WTC11 (cell line): ENCODE data around the gene SNX24. TPM values are rescaled to one million over a fixed set of nuclear protein-coding genes. Genes with fewer than 3 reads are reported as not detected.

Experiments used
- ATAC-seq: fragments of 200-7000 bp; cut with Tn5 transposase; 2 replicates; pipeline ENCODE4 v1.10.0; 2021; ENCODE audit warnings: mild to moderate bottlenecking, moderate library complexity
- CTCF ChIA-PET: fragments of 300-600 bp; sonication (Branson Sonifier 250); formaldehyde crosslinking; loops from one replicate; lab custom pipeline; 2021; ENCODE audit warnings: antibody characterized with exemption; lab: Charles Lee
- POLR2A ChIA-PET: fragments of 350-600 bp; sonication (Branson Sonifier 250); formaldehyde crosslinking; loops from one replicate; lab custom pipeline; 2021; ENCODE audit warnings: antibody characterized with exemption; lab: Charles Lee
- DNase-seq: peaks from one replicate; pipeline ENCODE4 v3.0.0; 2021; ENCODE audit warnings: low spot score
- H3K27ac Mint-ChIP-seq: 2 replicates; pipeline ENCODE4 v1.8.0; 2021; ENCODE audit warnings: mixed read lengths
- H3K27me3 Mint-ChIP-seq: 2 replicates; pipeline ENCODE4 v1.8.0; 2021; ENCODE audit warnings: low read depth, mild to moderate bottlenecking, moderate library complexity, mixed read lengths
- H3K36me3 Mint-ChIP-seq: 2 replicates; pipeline ENCODE4 v1.8.0; 2021; ENCODE audit warnings: mixed read lengths
- H3K4me1 Mint-ChIP-seq: 2 replicates; pipeline ENCODE4 v1.8.0; 2022; ENCODE audit warnings: mixed read lengths
- H3K4me3 Mint-ChIP-seq: 2 replicates; pipeline ENCODE4 v1.8.0; 2021; ENCODE audit warnings: mild to moderate bottlenecking, moderate library complexity, mixed read lengths
- H3K9me3 Mint-ChIP-seq: 2 replicates; pipeline ENCODE4 v1.8.0; 2021; ENCODE audit warnings: mixed read lengths
- AR ChIP-seq: fragments of 250-450 bp; sonication (Bioruptor Pico); IDR thresholded peaks from 2 replicates; pipeline ENCODE4 v1.9.0; 2021; ENCODE audit warnings: mild to moderate bottlenecking
- ELF4 ChIP-seq: sonication (generic); formaldehyde crosslinking; IDR thresholded peaks from 2 replicates; pipeline ENCODE4 v1.8.1; 2022; ENCODE audit warnings: low read depth, mild to moderate bottlenecking, moderate library complexity, missing genetic modification reagents
- ETV6 ChIP-seq: sonication (generic); formaldehyde crosslinking; IDR thresholded peaks from 2 replicates; pipeline ENCODE4 v1.8.1; 2022; ENCODE audit warnings: mild to moderate bottlenecking, missing genetic modification reagents
- GABPB1 ChIP-seq: sonication (generic); formaldehyde crosslinking; IDR thresholded peaks from 2 replicates; pipeline ENCODE4 v1.8.1; 2023; ENCODE audit warnings: mild to moderate bottlenecking, missing genetic modification reagents
- GRHL2 ChIP-seq: fragments of 250-450 bp; sonication (Bioruptor Pico); IDR thresholded peaks from 2 replicates; pipeline ENCODE4 v1.8.0; 2022; ENCODE audit warnings: mild to moderate bottlenecking, moderate library complexity; ENCODE audit not compliant: insufficient replicate concordance, severe bottlenecking
- HMGXB4 ChIP-seq: sonication (generic); formaldehyde crosslinking; IDR thresholded peaks from 2 replicates; pipeline ENCODE4 v1.8.1; 2023; ENCODE audit warnings: mild to moderate bottlenecking, moderate library complexity, missing genetic modification reagents
- IRF2 ChIP-seq: sonication (generic); formaldehyde crosslinking; IDR thresholded peaks from 2 replicates; pipeline ENCODE4 v1.8.0; 2022; ENCODE audit warnings: low read depth, missing genetic modification reagents, borderline replicate concordance
- JAZF1 ChIP-seq: fragments of 250-450 bp; sonication (Bioruptor Pico); IDR thresholded peaks from 2 replicates; pipeline ENCODE4 v1.9.0; 2021; ENCODE audit warnings: moderate library complexity, mild to moderate bottlenecking, inconsistent platforms
- MAX ChIP-seq: sonication (generic); formaldehyde crosslinking; IDR thresholded peaks from 2 replicates; pipeline ENCODE4 v1.8.0; 2022; ENCODE audit warnings: mild to moderate bottlenecking, missing genetic modification reagents
- MYBL2 ChIP-seq: sonication (generic); formaldehyde crosslinking; IDR thresholded peaks from 2 replicates; pipeline ENCODE4 v1.8.1; 2023; ENCODE audit warnings: mild to moderate bottlenecking, moderate library complexity, missing genetic modification reagents
- NFE2L1 ChIP-seq: sonication (generic); formaldehyde crosslinking; IDR thresholded peaks from 2 replicates; pipeline ENCODE4 v1.8.1; 2023; ENCODE audit warnings: missing genetic modification reagents
- SOX15 ChIP-seq: fragments of 250-450 bp; sonication (Bioruptor Pico); IDR thresholded peaks from 2 replicates; pipeline ENCODE4 v1.9.0; 2021; ENCODE audit warnings: mild to moderate bottlenecking
- total RNA-seq: library from RNA; stranded (reverse); gene quantifications from 3 replicates; pipeline ENCODE4 v1.2.3, GENCODE V29; 2021
- TF ChIP-seq, protein P1 (sequence below): sonication (generic); formaldehyde crosslinking; IDR thresholded peaks from 2 replicates; pipeline ENCODE4 v1.8.0; 2022; ENCODE audit warnings: mild to moderate bottlenecking, missing genetic modification reagents
- TF ChIP-seq, protein P2 (sequence below): sonication (generic); formaldehyde crosslinking; conservative IDR thresholded peaks from 2 replicates; pipeline ENCODE4 v1.8.1; 2023; ENCODE audit warnings: mild to moderate bottlenecking, low read depth, missing genetic modification reagents, moderate library complexity

Gene SNX24
- total RNA-seq, 1 experiment from 2014 or later = 15.5 TPM

DNA sequence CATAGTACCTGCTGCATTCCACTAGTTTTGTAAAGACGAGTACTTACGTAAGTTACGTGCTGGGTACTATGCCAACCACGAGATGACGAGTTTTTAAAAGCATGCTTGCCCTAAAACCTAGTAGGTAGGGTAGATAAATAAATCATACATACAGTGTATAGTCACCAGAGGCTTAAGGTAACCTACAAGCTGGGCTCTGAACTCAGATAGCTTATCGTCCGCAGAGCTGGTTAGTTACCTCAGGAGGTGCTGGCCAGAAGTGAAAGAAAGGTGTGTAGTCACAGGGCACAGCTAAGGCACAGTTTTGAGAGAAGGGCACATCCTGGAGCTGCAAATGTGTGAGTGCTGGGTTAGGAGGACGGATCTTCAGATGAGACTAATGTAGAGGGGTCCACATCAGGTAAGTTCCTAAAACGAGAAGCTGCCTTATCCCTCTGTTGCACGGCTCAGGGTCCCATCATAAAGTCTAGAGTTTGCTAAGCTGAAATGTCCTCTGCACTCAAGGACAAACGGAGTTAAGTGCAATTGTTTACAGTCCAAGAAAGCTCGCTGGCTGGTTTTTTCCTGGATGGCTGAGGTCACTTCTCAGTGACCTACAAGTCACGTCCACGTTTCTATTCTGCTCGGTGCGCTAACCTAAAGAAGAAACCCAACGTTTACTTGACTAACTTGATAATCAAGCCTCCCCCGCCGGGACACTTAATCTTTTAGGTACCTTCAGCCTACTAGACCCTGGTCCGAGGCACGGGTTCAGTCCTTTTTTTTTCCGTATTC, 1.1 kb upstream of the SNX24 start:
- peaks cover 32% of the 10 kb centered on the region for H3K4me1 Mint-ChIP-seq
- H3K36me3 Mint-ChIP-seq = no peaks in the 10 kb centered on the region; the same call in 1 of the 2 replicates
- no peak for ATAC-seq
- 0 out of 2 replicates have a peak, but pooled peaks cover 3% of the 10 kb centered on the region for H3K9me3 Mint-ChIP-seq
- ChIA-PET CTCF (interaction anchor here (1.6 to 1.7 kb wide), 2 partner anchors 140 to 328 kb away, joined by 4 to 6 read pairs; no protein-coding TSS in a partner anchor), POLR2A (interaction anchor here (0.5 to 2.0 kb wide), 3 partner anchors 13 to 1760 kb away, joined by 3 to 7 read pairs (median 5); partner anchors contain the start of gene SNX2)
- H3K4me3 Mint-ChIP-seq = peak overlapping the region; percentile 85
- no peak for TF ChIP-seq ETV6
- no peak for TF ChIP-seq GABPB1 (CRISPR knock-in tag)
- TF ChIP-seq MYBL2 (CRISPR knock-in tag) = no peak
- TF ChIP-seq JAZF1 (CRISPR knock-in tag) = no peak
- TF ChIP-seq, protein P1, sequence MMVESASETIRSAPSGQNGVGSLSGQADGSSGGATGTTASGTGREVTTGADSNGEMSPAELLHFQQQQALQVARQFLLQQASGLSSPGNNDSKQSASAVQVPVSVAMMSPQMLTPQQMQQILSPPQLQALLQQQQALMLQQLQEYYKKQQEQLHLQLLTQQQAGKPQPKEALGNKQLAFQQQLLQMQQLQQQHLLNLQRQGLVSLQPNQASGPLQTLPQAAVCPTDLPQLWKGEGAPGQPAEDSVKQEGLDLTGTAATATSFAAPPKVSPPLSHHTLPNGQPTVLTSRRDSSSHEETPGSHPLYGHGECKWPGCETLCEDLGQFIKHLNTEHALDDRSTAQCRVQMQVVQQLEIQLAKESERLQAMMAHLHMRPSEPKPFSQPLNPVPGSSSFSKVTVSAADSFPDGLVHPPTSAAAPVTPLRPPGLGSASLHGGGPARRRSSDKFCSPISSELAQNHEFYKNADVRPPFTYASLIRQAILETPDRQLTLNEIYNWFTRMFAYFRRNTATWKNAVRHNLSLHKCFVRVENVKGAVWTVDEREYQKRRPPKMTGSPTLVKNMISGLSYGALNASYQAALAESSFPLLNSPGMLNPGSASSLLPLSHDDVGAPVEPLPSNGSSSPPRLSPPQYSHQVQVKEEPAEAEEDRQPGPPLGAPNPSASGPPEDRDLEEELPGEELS = no peak
- no peak for TF ChIP-seq GRHL2 (CRISPR knock-in tag)
- no peak for TF ChIP-seq ELF4 (CRISPR knock-in tag)
- TF ChIP-seq IRF2 (CRISPR knock-in tag) = no peak
- no peak for DNase-seq
- H3K27me3 Mint-ChIP-seq = peaks cover 18% of the 10 kb centered on the region
- H3K27ac Mint-ChIP-seq = peak overlapping the region; percentile 96; the same call in 1 of the 2 replicates

DNA sequence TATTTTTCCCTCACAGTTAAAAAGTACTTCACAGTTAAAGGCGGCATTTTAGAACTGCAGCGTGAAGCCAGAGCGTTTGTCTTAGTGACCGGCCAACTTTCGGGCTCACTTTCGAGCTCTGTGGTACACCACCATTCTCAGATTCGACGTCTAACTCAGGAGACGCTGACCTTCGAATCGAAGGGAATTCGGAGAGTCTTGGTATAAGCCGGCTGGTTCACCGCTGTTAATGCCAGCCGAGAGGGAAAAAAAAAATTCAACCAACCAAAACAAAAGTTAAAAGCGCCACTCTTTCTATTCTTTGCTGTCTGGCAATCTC, 544 bp upstream of the SNX24 start:
- Mint-ChIP-seq H3K4me3 (peak overlapping the region; percentile 85), H3K4me1 (peaks cover 36% of the 10 kb centered on the region), H3K36me3 (no peaks in the 10 kb centered on the region; the same call in 1 of the 2 replicates), H3K9me3 (peaks cover 6% of the 10 kb centered on the region; the same call in 1 of the 2 replicates), H3K27ac (peak overlapping the region; percentile 96), H3K27me3 (peaks cover 18% of the 10 kb centered on the region)
- TF ChIP-seq MAX (CRISPR knock-in tag) (no peak), AR (no peak), JAZF1 (CRISPR knock-in tag) (no peak)
- TF ChIP-seq, protein P2, sequence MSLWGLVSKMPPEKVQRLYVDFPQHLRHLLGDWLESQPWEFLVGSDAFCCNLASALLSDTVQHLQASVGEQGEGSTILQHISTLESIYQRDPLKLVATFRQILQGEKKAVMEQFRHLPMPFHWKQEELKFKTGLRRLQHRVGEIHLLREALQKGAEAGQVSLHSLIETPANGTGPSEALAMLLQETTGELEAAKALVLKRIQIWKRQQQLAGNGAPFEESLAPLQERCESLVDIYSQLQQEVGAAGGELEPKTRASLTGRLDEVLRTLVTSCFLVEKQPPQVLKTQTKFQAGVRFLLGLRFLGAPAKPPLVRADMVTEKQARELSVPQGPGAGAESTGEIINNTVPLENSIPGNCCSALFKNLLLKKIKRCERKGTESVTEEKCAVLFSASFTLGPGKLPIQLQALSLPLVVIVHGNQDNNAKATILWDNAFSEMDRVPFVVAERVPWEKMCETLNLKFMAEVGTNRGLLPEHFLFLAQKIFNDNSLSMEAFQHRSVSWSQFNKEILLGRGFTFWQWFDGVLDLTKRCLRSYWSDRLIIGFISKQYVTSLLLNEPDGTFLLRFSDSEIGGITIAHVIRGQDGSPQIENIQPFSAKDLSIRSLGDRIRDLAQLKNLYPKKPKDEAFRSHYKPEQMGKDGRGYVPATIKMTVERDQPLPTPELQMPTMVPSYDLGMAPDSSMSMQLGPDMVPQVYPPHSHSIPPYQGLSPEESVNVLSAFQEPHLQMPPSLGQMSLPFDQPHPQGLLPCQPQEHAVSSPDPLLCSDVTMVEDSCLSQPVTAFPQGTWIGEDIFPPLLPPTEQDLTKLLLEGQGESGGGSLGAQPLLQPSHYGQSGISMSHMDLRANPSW (CRISPR knock-in tag) = no peak
- ChIA-PET CTCF (interaction anchor here (1.6 to 1.7 kb wide), 2 partner anchors 141 to 329 kb away, joined by 4 to 6 read pairs; no protein-coding TSS in a partner anchor), POLR2A (interaction anchor here (0.5 to 2.0 kb wide), 3 partner anchors 14 to 1759 kb away, joined by 3 to 7 read pairs (median 5); partner anchors contain the start of gene SNX2)
- no peak for DNase-seq
- peak; percentile 5 for ATAC-seq

GRCh38 chr5:122846051-122846550, 688 bp downstream of the SNX24 start:
- TF ChIP-seq MYBL2 (CRISPR knock-in tag) = no peak
- TF ChIP-seq SOX15 (CRISPR knock-in tag) = no peak
- TF ChIP-seq HMGXB4 (CRISPR knock-in tag) = no peak
- no peak for TF ChIP-seq NFE2L1 (CRISPR knock-in tag)
- H3K27ac Mint-ChIP-seq = peak overlapping the region; percentile 39; the same call in 1 of the 2 replicates
- peaks cover 4% of the 10 kb centered on the region; the same call in 1 of the 2 replicates for H3K9me3 Mint-ChIP-seq
- no peaks in the 10 kb centered on the region for H3K36me3 Mint-ChIP-seq
- POLR2A ChIA-PET = interaction anchor here (2.0 kb wide), 1 partner anchor 71 kb away, joined by 7 read pairs; the partner anchor contains the start of gene SNX2
- CTCF ChIA-PET = interaction anchor here (1.3 to 1.7 kb wide), 2 partner anchors 75 to 142 kb away, joined by 3 to 4 read pairs; no protein-coding TSS in a partner anchor
- no peak; the same call in 1 of the 2 replicates for ATAC-seq
- peaks cover 18% of the 10 kb centered on the region for H3K27me3 Mint-ChIP-seq
- no peak for DNase-seq
- peaks cover 36% of the 10 kb centered on the region for H3K4me1 Mint-ChIP-seq
- peak overlapping the region; percentile 82 for H3K4me3 Mint-ChIP-seq
